ENCODE measurements around the gene SNTB2.
"Not testable (repeated sequence)": the region's sequence is repeated elsewhere in the genome, so short reads cannot be mapped to it uniquely, and the experiment has no call there.

GRCh38 chr16:69259428-69259764 is 72.4 kb downstream of the SNTB2 start:
- not testable (repeated sequence) for TF ChIP-seq CTCF, POLR2A (IDR thresholded peaks at IDR 0.05)

All from prostate gland (tissue), 2 donors.